Measurements from ENCODE around the gene TRIOBP. TPM values are rescaled to one million over a fixed set of nuclear protein-coding genes. Genes with fewer than 3 reads are reported as not detected.
A peak's percentile ranks its signal among the peaks of the same experiment; 100 is the strongest.

The TRIOBP gene, protein sequence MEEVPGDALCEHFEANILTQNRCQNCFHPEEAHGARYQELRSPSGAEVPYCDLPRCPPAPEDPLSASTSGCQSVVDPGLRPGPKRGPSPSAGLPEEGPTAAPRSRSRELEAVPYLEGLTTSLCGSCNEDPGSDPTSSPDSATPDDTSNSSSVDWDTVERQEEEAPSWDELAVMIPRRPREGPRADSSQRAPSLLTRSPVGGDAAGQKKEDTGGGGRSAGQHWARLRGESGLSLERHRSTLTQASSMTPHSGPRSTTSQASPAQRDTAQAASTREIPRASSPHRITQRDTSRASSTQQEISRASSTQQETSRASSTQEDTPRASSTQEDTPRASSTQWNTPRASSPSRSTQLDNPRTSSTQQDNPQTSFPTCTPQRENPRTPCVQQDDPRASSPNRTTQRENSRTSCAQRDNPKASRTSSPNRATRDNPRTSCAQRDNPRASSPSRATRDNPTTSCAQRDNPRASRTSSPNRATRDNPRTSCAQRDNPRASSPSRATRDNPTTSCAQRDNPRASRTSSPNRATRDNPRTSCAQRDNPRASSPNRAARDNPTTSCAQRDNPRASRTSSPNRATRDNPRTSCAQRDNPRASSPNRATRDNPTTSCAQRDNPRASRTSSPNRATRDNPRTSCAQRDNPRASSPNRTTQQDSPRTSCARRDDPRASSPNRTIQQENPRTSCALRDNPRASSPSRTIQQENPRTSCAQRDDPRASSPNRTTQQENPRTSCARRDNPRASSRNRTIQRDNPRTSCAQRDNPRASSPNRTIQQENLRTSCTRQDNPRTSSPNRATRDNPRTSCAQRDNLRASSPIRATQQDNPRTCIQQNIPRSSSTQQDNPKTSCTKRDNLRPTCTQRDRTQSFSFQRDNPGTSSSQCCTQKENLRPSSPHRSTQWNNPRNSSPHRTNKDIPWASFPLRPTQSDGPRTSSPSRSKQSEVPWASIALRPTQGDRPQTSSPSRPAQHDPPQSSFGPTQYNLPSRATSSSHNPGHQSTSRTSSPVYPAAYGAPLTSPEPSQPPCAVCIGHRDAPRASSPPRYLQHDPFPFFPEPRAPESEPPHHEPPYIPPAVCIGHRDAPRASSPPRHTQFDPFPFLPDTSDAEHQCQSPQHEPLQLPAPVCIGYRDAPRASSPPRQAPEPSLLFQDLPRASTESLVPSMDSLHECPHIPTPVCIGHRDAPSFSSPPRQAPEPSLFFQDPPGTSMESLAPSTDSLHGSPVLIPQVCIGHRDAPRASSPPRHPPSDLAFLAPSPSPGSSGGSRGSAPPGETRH (N-terminal part only)
- total RNA-seq: 10 to 100 TPM; 25.1 to 38.5 (median 25.8) TPM
- 22.3 TPM for total RNA-seq (2013)

DNA sequence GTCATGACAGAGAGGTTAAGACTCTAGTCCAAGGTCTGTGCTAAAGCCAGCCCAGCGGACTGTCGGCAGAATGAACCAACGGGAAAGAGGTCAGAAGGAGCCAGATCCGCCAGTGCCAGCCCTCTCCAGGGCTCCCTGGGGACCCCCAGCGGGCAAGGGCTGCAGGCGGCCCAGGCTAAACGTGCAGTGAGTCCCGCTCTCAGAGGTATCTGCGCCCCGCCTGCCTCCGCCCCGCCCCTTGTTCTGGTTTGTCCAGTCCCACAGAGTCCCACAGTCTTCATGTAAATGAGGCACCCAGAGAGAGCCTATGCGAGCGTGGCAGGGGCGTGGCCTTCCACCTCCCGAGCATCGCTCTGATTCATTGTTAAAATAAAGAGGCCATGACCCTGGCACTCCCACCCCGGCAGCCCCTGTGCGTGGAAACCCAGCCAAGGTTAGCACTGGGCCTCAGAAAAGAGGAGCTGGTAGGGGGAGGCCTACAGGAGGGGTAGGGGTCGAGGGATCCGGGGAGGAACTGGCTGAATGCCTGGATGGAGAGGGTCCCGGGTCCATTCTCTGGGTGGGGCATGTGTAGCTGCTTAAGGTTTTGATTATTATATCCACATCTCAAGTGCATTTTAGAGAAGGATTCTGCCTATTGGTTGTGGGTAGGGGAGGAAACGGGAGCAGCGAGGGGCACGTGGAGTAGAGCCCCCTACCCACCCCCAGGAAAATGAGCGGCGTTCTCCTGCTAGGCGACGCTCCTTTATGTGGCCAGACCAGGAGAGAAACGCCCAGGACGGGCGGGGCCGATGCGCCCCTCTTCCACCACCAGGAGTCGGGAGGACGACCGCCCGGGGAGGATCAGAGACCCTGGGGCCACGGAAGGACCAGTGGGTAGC, at the start of gene TRIOBP:
Gene TRIOBP (plus strand): TSS at position 392 of the 881 bp plus-strand sequence. CDS start 4,318 bp downstream, outside the sequence.
- Mint-ChIP-seq H3K27me3 (ENCODE audit: low read depth in 2 of 2) (no peaks in the 10 kb centered on the region), H3K4me3 (peak within 1 kb of the TSS; percentile 56), H3K36me3 (no peaks in the 10 kb centered on the region), H3K27ac (peak within 1 kb of the TSS; percentile 54 to 85), H3K9me3 (no peaks in the 10 kb centered on the region), H3K4me1 (peaks cover 25 to 28% of the 10 kb centered on the region in 2 donors)
- Histone ChIP-seq H3K4me1 (ENCODE audit: control insufficient read depth, insufficient read depth, low read length) (peaks cover 26% of the 10 kb centered on the region), H3K27me3 (ENCODE audit: control insufficient read depth, insufficient read depth, low read length) (no peaks in the 10 kb centered on the region), H3K9me3 (ENCODE audit: control insufficient read depth, insufficient read depth, low read length) (no peaks in the 10 kb centered on the region), H3K36me3 (ENCODE audit: control insufficient read depth, insufficient read depth, low read length) (peaks cover 16% of the 10 kb centered on the region), H3K27ac (ENCODE audit: low read length) (no peak within 1 kb of the TSS), H3K4me3 (ENCODE audit: low read length) (no peak within 1 kb of the TSS)
- ATAC-seq: peak; percentile 98 to 100 (median 99)
- intact Hi-C loops (cut with micrococcal nuclease): loop anchor here (1.0 to 5.0 kb wide), 3 partner anchors 11 to 90 kb away; partner anchors contain the start of genes GGA1, NOL12 and PDXP
- TF ChIP-seq, protein P1, sequence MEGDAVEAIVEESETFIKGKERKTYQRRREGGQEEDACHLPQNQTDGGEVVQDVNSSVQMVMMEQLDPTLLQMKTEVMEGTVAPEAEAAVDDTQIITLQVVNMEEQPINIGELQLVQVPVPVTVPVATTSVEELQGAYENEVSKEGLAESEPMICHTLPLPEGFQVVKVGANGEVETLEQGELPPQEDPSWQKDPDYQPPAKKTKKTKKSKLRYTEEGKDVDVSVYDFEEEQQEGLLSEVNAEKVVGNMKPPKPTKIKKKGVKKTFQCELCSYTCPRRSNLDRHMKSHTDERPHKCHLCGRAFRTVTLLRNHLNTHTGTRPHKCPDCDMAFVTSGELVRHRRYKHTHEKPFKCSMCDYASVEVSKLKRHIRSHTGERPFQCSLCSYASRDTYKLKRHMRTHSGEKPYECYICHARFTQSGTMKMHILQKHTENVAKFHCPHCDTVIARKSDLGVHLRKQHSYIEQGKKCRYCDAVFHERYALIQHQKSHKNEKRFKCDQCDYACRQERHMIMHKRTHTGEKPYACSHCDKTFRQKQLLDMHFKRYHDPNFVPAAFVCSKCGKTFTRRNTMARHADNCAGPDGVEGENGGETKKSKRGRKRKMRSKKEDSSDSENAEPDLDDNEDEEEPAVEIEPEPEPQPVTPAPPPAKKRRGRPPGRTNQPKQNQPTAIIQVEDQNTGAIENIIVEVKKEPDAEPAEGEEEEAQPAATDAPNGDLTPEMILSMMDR (IDR thresholded peaks at IDR 0.05): peak; percentile 45
- 21% methylated on average over 37 of the region's 39 CpGs for WGBS (ENCODE audit: insufficient coverage)
- DNase-seq: peak; percentile 89 to 90

DNA sequence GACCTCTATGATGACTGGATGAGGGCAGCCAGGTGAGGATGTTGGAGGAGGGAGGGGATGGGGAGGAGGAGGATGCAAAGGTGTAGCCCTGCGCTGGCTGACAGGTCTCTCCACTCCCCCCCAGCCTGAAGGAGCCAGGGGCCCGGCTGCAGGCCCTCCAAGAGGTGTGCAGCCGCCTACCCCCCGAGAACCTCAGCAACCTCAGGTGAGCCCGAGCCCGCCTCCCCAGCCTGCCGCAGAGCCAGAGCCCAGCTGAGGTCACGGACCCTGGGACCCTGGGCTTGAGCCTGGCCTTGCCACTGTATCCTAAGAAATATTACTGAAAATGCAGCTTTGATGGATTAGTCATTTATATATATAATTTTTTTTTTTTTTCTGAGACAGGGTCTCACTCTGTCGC, 49.5 kb upstream of the TRIOBP start:
- Mint-ChIP-seq H3K27me3 (ENCODE audit: low read depth in 2 of 2) (no peaks in the 10 kb centered on the region), H3K27ac (no peak overlapping the region), H3K4me1 (peaks cover 12 to 29% of the 10 kb centered on the region in 2 donors), H3K9me3 (no peaks in the 10 kb centered on the region), H3K36me3 (no peaks in the 10 kb centered on the region), H3K4me3 (no peak overlapping the region)
- no peak for DNase-seq
- Histone ChIP-seq H3K9me3 (ENCODE audit: control insufficient read depth, insufficient read depth, low read length) (no peaks in the 10 kb centered on the region), H3K4me1 (ENCODE audit: control insufficient read depth, insufficient read depth, low read length) (peaks cover 16% of the 10 kb centered on the region), H3K36me3 (ENCODE audit: control insufficient read depth, insufficient read depth, low read length) (peaks cover 86% of the 10 kb centered on the region), H3K27ac (ENCODE audit: low read length) (no peak overlapping the region), H3K27me3 (ENCODE audit: control insufficient read depth, insufficient read depth, low read length) (no peaks in the 10 kb centered on the region), H3K4me3 (ENCODE audit: low read length) (no peak overlapping the region)
- no peak for ATAC-seq
- WGBS (ENCODE audit: insufficient coverage): 96% methylated on average over 8 of the region's 9 CpGs
- TF ChIP-seq, protein P1 (IDR thresholded peaks at IDR 0.05): no peak
- intact Hi-C loops (cut with micrococcal nuclease): no loop called here

DNA sequence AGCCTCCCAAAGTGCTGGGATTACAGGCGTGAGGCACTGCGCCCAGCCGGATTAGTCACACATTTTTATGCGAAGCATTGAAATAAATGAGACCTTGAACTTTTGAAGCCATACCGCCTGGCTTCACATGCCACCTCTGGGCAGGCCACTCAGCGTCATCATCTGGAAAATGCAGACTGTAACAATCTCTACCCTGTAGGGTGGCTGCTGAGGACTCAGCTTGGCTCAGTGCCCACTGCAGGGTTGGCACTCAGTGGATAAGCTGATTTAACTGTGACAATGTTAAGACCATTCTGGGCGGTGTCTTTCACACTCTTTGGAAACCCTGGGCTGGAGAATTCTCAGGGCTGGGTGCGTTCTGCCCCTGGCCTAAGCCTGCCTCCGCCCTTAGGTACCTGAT, 48.9 kb upstream of the TRIOBP start:
- H3K4me1 Mint-ChIP-seq: peaks cover 12 to 23% of the 10 kb centered on the region in 2 donors
- ATAC-seq (no peak), DNase-seq (no peak)
- intact Hi-C loops (cut with micrococcal nuclease): no loop called here
- Histone ChIP-seq H3K27me3 (ENCODE audit: control insufficient read depth, insufficient read depth, low read length) (no peaks in the 10 kb centered on the region), H3K27ac (ENCODE audit: low read length) (no peak overlapping the region), H3K36me3 (ENCODE audit: control insufficient read depth, insufficient read depth, low read length) (peaks cover 83% of the 10 kb centered on the region), H3K4me1 (ENCODE audit: control insufficient read depth, insufficient read depth, low read length) (peaks cover 10% of the 10 kb centered on the region), H3K4me3 (ENCODE audit: low read length) (no peak overlapping the region), H3K9me3 (ENCODE audit: control insufficient read depth, insufficient read depth, low read length) (no peaks in the 10 kb centered on the region)
- no peaks in the 10 kb centered on the region for H3K9me3 Mint-ChIP-seq
- WGBS (ENCODE audit: insufficient coverage): 98% methylated on average over 9 of the region's 9 CpGs
- peak overlapping the region in 1 of 2 donors; percentile 36 for H3K27ac Mint-ChIP-seq
- TF ChIP-seq, protein P1 (IDR thresholded peaks at IDR 0.05): no peak
- no peaks in the 10 kb centered on the region for H3K27me3 Mint-ChIP-seq (ENCODE audit: low read depth in 2 of 2)
- no peak overlapping the region for H3K4me3 Mint-ChIP-seq
- H3K36me3 Mint-ChIP-seq: no peaks in the 10 kb centered on the region

Measured in natural killer cell (primary cell).